GM10248 (cell line): ENCODE results near the gene LINC01488.

Experiments used
- CTCF ChIA-PET: fragments of 300-600 bp; sonication (Branson Sonifier 250); formaldehyde crosslinking; extraction: SDS; loops from one replicate; lab custom pipeline; 2021; ENCODE audit warnings: antibody characterized with exemption; lab: Yijun Ruan, JAX
- POLR2A ChIA-PET: fragments of 350-650 bp; sonication (Branson Sonifier 250); formaldehyde crosslinking; extraction: SDS; loops from one replicate; lab custom pipeline; 2020; ENCODE audit warnings: antibody characterized with exemption; lab: Yijun Ruan, JAX
- DNase-seq: peaks from one replicate; pipeline ENCODE4 v3.0.0; 2012; ENCODE audit errors: extremely low spot score
- CTCF ChIP-seq: IDR thresholded peaks from 2 replicates; pipeline ENCODE4 v1.5.1; 2012; ENCODE audit warnings: mild to moderate bottlenecking, low read depth; ENCODE audit errors: extremely low read depth, missing control alignments, control extremely low read depth

Gene LINC01488

GRCh38 chr11:69473276-69473845 is 8.1 kb upstream of the LINC01488 start:
- POLR2A ChIA-PET = no interaction called here
- CTCF ChIA-PET = no interaction called here
- DNase-seq = no peak
- no peak for TF ChIP-seq CTCF

- ChIA-PET POLR2A (no interaction called here), CTCF (no interaction called here)
- DNase-seq = no peak
- TF ChIP-seq CTCF = no peak
These were observed 6.7 kb upstream of the LINC01488 start for GRCh38 chr11:69474736-69475135.

- TF ChIP-seq CTCF = no peak
- DNase-seq = no peak
- ChIA-PET CTCF (no interaction called here), POLR2A (no interaction called here)
These were observed 6.2 kb upstream of the LINC01488 start for GRCh38 chr11:69475141-69475865.

- no peak for TF ChIP-seq CTCF
- no peak for DNase-seq
- ChIA-PET CTCF (no interaction called here), POLR2A (no interaction called here)
These were observed 5.5 kb upstream of the LINC01488 start for GRCh38 chr11:69475866-69476471.

- TF ChIP-seq CTCF = no peak
- CTCF ChIA-PET = no interaction called here
- POLR2A ChIA-PET = no interaction called here
- no peak for DNase-seq
These were observed 4.9 kb upstream of the LINC01488 start for GRCh38 chr11:69476509-69476961.

- DNase-seq = no peak
- TF ChIP-seq CTCF = no peak
- POLR2A ChIA-PET = no interaction called here
- CTCF ChIA-PET = no interaction called here
These were observed 4.4 kb upstream of the LINC01488 start for GRCh38 chr11:69477086-69477485.
